Stimulated activated CD8-positive, alpha-beta memory T cell treated with anti-CD3 and anti-CD28 coated beads, Interleukin-7, amount 100 ng/mL, for 4 hours (primary cell): ENCODE measurements around the gene FAM107B.
"Not testable (repeated sequence)": the region's sequence is repeated elsewhere in the genome, so short reads cannot be mapped to it uniquely, and the experiment has no call there.

ENCODE experiments used
- DNase-seq, 2 donors: peaks; one replicate each; pipeline ENCODE4 v3.0.0-alpha.2; 2020; ENCODE audit warnings: low read depth in 2 of 2

The FAM107B gene

DNA sequence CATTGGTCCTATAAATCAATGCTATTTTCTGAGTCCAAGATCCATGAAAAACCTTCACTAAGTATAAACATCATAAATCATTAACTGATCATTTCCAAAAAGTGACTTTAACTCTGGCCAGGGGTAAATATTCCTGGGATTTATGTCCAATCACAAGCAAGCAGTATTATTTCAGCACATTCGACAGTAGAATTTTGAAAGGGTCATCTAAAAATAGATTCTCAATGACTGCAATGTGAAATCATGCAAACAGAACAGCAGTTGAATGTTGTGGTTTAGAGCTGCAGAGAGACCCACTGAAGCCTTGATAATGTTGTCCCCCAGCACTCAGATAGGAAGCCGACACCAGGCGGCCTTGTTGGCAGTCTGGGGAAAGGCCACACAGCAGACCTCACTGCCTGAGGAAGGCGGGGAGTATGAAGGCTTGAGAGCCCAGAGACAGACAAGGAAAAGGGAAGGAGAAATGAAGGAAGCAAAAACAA is 38.1 kb downstream of the FAM107B start:
- DNase-seq = no peak

DNA sequence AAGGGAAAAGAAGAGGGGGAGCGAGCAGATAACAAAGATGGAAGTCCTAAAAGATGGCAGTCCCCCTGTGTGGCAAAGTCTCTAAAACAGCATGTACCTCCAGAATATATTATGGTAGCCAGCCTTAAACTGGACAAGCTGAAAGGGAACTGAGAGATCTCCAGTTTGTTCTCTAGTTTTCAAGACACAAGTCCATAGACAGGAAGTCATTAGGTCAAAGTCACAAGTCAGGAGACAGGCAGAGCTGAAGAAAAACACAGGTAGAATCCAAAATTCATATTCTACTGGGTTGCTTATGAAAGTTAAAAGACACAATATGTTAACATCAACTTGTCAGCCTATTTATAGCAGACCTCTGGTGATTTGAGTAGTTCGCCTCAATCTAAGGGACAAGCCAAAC is 38.7 kb downstream of the FAM107B start:
- no peak for DNase-seq

GRCh38 chr10:14731875-14732512 is 42.7 kb downstream of the FAM107B start:
- no peak for DNase-seq

GRCh38 chr10:14728346-14728745 is 46.4 kb downstream of the FAM107B start:
- DNase-seq = no peak

GRCh38 chr10:14727924-14728323 is 46.8 kb downstream of the FAM107B start:
- no peak for DNase-seq

DNA sequence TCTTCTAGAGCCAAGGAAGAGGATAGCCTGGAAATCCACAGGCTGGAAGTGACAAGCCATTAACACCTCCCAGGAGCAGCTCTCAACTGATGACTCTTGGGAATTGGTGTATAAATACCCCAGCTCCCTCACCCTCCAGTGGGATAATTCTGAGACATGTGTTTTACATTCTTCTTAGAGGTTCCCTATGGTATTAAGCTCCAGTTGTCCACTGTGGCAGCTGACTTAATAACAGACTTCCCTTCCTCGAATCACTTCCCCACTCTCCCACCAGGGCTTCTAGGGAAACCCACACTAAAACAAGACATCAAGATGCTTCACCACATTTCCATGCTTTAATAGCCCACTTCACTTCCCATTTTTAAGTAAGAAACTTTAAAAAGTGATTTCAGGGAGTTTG is 47.2 kb downstream of the FAM107B start:
- DNase-seq = no peak

- no peak for DNase-seq
Measured at GRCh38 chr10:14724931-14725330, 49.8 kb downstream of the FAM107B start.

GRCh38 chr10:14723052-14723689 is 51.5 kb downstream of the FAM107B start:
- DNase-seq = peak; percentile 1 to 5

GRCh38 chr10:14717552-14717951 is 57.1 kb downstream of the FAM107B start:
- no peak for DNase-seq

DNA sequence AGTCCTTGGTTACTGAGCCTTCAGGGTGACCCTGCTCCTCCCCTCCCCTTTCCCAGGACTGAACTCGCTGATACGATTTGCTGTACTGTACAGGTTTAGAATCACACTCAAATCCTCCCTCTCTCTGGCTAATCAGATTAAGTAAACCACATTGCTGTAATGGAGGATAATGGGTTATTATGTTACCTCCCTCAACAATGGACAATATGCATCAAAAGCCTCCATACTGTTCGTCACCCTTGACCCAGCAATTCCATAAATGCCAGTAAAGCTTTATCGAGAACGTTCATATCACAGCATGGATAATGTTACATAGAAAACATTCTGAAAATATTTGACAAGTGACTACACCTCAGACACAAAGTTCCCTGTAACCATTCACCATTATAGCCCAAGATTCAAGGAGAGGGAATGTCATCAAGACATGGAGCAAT is 61.7 kb downstream of the FAM107B start:
- DNase-seq = no peak

- not testable (repeated sequence) for DNase-seq
Measured at GRCh38 chr10:14709344-14709743, 65.4 kb downstream of the FAM107B start.

DNA sequence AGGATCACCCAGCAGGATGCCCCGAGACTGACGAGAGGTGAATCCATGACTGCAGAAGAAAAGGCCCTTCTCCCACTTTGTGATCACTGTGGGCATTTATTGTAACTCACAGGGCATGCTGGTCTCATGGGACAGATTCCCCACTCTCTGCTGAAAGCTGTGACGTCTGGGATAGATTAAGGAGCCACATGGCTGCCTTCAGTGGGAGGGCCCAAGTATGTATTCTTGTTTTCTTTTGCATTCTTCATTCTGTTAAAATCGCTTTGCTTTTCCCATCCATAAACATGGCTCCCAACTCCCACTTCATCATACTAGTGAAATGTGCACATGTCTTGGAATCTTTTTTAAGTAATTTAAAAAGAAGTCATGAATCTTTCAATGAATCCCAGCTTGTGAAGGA is 67.2 kb downstream of the FAM107B start:
- no peak for DNase-seq

- DNase-seq = no peak
Measured at GRCh38 chr10:14705548-14706230, 69.0 kb downstream of the FAM107B start.

- no peak for DNase-seq
Measured at GRCh38 chr10:14703631-14704001, 71.1 kb downstream of the FAM107B start.

DNA sequence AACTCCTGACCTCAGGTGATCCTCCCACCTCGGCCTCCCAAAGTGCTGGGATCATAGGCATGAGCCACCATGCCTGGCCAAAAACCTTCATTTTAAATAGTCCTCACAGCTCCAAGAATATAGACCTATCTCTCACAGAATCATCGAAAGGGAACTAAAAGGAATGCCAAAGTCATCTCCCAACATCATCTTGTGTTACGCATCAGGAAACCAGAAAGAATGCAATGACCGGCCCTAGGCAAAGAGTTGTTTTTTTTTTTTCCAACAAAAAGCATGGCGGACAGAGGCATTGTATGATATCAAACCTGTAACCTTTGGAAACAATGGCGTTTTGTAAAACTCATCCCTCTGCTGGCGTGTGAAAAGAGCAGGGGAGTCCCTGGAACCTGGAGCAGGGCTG is 73.2 kb downstream of the FAM107B start:
- no peak for DNase-seq

- no peak for DNase-seq
Measured at GRCh38 chr10:14700546-14700945, 74.2 kb downstream of the FAM107B start.

GRCh38 chr10:14699482-14699881 is 75.2 kb downstream of the FAM107B start:
- DNase-seq = no peak

DNA sequence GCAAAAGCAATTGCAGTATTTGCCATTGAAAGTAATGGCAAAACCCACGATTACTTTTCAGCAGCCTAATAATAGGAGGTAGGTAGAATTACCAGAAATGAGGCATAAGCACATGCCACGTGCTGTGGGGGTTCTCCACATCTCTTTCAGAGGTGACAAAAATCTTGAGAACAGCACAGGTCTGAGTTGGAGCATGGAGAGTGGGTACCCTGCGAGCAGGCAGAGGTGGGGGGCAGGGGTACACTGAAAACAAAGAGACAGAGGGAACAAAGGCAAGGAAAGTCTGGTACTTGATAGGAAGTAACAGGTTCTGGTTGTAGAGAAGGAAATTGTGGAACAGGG is 75.9 kb downstream of the FAM107B start:
- DNase-seq = no peak

DNA sequence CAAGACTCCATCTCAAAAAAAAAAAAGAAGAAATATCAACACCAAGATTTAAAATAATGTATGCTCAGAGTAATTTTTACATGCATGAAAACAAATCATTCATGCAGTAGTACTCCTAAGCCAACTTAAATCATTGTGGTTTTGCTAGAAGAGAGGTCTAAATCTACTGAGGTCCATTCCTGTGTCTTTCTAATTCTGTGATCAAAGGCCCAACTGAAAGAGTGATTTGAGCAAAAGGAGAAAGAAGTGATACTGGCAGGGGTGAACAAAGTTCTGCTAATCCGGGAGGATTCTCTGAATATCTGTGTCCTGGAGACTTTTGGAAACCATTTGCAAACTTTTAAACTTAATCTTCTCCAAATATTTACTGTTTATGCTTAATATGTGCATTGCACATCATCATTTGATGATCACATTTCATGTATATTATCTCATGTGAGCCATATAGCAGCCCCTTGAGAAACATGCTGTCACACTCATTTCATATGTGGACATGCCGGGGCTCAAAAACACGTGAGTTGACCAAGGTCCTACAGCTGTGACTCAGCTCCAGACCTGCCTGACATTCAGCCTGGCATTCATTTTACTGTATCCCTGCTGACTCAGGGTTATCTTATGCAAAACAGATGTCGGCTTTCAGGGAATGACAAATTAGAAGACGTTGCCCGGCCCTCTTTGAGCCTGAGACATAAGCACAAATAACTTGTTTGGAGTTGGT is 76.4 kb downstream of the FAM107B start:
- DNase-seq = no peak

- no peak for DNase-seq
Measured at GRCh38 chr10:14697281-14697680, 77.4 kb downstream of the FAM107B start.

DNA sequence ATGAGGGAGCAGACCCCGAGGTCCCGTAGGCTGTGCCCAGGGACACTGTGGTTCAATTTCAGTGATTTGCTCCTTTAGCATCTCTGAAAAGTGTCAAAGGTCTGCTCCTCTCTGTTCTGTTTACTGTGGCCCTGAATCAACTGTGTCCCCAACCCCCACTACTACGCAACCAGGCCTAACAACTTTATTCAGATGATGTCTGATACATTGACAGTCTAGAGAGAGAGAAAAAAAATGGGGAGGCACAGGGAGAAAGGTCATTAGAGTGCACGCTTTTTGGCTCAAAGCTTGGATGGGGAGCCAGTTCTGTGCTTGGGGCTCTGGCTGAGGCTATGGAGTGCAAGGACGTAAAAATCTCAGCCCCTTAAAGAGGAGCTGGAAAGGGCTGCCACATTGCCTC is 77.9 kb downstream of the FAM107B start:
- no peak for DNase-seq

GRCh38 chr10:14695847-14696480 is 78.7 kb downstream of the FAM107B start:
- DNase-seq = no peak
